Fibroblast of lung (primary cell): ENCODE results near the gene ZNF664.

ENCODE experiments used
- EZH2 ChIP-seq: IDR thresholded peaks from 2 replicates; pipeline ENCODE4 v1.5.1; 2012; ENCODE audit warnings: low read length, control low read depth, mild to moderate bottlenecking; ENCODE audit errors: missing control alignments
- TF ChIP-seq, protein P1 (sequence below), 2 donors: IDR thresholded peaks in 1 of 2; conservative IDR thresholded peaks in 1 of 2; 1 replicate in 1 of 2; 2 replicates in 1 of 2; pipeline ENCODE4 v1.5.1; 2011 to 2012; ENCODE audit warnings: low read length in 2 of 2, control low read depth in 1 of 2, inconsistent platforms in 1 of 2, low read depth in 1 of 2, mild to moderate bottlenecking in 1 of 2

DNA sequence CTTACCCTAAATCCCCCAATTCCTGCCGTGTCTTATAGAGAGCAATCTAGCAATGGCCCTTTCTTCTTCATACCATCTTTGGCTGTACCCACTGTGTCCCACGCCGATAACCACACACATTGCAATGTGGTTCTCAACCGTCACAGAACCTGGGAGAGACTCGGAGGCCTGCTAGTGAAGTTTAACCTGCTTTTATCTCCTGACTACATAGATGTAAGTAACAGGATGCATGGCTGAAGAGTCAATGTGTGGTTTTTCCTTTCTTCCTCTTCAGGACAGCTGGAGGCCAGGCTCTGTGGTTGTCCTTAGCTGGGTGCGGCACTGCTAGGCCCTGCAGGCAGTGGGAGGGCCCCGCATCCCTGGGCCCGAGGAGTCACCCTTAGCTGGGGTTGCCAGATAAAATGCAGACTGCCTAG, 51.3 kb downstream of the ZNF664 start:
- TF ChIP-seq, protein P1, sequence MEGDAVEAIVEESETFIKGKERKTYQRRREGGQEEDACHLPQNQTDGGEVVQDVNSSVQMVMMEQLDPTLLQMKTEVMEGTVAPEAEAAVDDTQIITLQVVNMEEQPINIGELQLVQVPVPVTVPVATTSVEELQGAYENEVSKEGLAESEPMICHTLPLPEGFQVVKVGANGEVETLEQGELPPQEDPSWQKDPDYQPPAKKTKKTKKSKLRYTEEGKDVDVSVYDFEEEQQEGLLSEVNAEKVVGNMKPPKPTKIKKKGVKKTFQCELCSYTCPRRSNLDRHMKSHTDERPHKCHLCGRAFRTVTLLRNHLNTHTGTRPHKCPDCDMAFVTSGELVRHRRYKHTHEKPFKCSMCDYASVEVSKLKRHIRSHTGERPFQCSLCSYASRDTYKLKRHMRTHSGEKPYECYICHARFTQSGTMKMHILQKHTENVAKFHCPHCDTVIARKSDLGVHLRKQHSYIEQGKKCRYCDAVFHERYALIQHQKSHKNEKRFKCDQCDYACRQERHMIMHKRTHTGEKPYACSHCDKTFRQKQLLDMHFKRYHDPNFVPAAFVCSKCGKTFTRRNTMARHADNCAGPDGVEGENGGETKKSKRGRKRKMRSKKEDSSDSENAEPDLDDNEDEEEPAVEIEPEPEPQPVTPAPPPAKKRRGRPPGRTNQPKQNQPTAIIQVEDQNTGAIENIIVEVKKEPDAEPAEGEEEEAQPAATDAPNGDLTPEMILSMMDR (conservative IDR thresholded peaks at IDR 0.05 in 1 of 2, IDR thresholded peaks at IDR 0.05 in 1 of 2; ENCODE audit: low read depth in 1 of 2, low read length in 2 of 2) = no peak
- no peak for TF ChIP-seq EZH2
